GM19035 (cell line): ENCODE data around the gene EPB41L3.

Source experiments
- ATAC-seq: cut with Tn5 transposase; IDR thresholded peaks from one replicate; pipeline ENCODE4 v1.9.1; 2021; ENCODE audit not compliant: unreplicated experiment

Gene EPB41L3

DNA sequence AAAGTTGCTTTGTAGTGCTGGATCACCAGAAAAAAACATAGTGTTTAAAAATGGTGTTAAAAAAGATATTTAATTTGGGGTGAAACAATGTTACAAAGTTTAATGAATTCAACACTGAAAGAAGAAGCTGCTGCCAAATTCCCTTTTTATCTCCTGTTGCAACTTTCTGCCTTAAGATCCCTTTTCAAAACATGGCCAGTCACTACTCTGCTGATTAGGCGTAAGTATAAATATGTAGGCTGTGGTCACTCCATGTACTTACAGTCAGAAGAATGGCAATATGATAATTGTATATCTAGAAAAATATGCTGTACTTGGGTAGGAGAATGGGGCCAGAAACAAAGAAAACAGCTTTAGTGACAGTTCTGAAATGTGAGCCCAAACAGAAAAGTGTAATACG, 124.8 kb downstream of the EPB41L3 start:
- no peak for ATAC-seq

DNA sequence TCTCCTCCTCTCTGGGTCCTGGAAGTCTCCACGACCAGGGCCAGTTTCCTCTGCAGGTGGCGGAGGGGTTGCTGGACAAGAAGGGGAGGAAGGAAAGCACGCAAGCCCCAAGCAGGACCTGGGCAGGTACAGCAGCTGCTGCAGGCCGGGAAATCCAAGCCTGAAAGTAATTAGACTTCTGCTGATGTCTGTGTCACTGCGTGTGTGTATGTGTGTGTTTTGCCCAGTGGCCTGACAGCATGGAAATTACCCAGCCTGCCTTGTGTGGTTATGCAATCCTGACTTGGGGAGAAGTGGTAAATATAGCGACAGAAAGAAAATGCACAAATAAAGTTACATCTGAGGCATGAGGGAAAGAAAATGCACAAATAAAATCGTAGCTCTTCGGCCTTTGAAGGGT, 126.5 kb downstream of the EPB41L3 start:
- ATAC-seq: no peak

DNA sequence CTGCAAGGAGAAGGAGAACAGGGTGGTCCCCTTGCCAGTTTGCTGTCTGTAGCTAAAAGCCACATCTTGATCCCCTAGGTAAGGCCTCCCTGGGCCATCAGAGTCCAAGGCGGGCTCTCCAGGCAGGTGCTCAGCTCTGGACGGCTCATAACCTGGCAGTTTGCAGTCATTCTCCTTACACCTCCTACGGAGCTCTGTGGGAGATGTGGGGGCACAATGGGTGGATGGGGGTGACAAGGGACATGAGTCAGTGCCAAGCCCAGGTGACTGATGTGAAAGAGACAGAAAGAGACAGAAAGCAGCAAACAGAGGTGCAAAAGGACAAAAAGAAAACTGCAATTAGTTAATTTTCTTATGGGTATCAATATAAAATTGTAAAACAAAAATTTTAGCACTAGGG, 127.7 kb downstream of the EPB41L3 start:
- ATAC-seq: no peak

DNA sequence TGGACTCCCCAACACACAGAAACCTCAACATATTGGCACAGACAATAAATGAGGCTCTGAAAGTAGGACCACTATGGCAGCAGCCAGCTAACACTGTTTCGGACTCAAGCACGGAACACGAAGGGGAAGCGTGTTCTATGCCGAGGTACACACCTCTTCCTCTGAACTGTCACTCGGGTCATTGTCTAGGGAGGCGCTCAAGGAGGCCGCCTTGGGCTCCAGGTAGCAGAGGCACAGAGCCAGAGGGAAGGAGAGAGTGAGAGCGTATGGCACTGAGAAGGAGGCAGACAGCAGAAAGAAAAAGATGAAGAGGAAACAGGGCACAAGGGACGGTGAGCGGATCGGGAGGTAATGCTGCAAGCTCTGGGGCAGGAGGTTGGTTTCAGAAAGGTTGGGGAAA, 128.1 kb downstream of the EPB41L3 start:
- ATAC-seq: no peak

DNA sequence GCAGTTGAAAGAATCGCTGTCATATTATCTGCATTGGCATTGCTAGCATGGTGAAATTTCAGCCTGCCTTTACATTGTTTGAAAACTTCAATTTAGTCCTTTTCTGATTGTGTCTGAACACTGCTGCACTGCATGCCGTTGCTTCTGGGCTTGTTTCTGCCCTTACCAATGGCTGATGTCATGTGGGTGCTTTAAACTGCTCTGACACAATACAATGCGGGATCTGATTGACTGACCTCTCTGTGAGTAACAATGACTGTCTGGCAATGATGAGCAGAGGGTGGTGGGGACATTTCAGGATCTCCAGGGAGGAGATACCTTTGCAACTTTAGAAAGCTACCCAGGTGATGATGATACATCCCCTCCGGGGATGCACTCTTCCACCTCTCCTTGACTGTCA, 128.8 kb downstream of the EPB41L3 start:
- no peak for ATAC-seq

DNA sequence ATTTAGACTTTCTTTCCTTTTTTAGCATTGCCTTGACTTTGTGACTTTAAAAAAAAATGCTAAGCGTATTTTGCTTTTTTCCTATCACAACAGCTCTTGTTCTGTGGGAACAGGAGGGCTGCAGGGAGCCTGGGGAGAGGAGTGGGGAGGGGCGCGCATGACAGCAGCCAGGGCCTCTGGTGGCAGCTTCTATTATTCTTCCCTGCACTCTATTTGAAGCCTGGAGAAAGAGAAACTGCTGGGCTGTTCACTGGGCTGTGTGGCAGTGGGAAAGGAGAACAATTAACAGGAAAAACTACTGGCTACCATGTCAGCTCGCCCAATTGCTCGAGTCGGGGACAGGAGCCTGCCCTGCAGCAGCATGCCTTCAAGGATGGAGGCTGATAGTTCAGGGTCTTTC, 129.3 kb downstream of the EPB41L3 start:
- ATAC-seq: no peak

DNA sequence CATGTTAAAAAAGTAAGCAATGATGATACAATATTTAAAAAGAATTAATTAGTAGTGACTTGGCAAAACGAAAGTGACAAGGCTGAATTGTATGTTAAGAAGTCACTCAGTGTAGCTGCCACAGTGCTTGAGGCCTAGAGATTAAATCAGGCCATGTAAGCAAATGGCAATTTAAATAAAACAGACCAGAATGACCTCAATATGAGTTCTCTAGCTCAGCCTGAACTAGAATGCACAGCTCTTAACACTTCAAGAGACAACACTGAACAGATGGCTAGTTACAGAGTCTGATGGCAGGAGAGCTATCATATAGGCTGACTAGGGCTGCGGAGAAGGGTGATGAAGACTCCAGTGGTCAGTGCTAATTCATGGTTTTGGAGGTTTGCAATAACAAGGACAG, 130.3 kb downstream of the EPB41L3 start:
- no peak for ATAC-seq

DNA sequence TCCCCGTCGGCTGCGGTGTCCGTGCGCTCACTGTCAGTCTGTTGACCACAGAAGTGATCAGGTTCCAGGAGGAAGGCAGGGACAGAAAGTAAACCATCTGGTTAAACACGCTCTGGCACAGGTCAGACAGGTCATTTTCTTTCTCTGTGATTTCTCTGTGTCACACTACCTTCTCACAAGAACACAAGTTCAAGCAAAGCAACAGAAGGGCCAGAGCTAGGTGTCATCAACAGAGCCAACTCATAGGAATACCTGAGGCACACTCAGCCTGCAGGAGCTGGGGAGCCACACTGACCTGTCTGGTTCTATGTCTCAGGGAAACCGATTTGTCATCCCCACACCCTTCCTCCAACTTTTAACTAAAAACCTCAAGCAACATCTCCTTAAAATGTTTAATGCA, 133.2 kb downstream of the EPB41L3 start:
- no peak for ATAC-seq

DNA sequence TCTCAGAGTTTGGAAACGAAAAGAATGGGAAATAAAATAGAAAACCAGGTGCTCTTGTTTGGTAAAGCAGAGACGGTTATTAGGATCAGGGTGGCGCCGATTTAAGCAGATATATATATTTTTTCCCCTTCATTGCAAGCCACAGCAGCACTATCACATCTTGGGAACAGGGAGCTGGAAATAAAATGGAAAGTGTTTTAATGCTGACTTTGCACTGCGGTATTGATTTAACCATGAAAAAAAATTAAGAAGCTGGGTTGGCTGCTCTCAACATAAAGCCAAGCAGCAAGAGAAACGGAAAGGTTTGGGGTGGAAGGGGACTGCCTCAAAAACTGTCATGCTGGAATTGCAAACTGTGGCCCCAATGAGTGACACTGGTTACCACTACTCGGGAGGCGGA, 145.5 kb downstream of the EPB41L3 start:
- ATAC-seq: no peak

DNA sequence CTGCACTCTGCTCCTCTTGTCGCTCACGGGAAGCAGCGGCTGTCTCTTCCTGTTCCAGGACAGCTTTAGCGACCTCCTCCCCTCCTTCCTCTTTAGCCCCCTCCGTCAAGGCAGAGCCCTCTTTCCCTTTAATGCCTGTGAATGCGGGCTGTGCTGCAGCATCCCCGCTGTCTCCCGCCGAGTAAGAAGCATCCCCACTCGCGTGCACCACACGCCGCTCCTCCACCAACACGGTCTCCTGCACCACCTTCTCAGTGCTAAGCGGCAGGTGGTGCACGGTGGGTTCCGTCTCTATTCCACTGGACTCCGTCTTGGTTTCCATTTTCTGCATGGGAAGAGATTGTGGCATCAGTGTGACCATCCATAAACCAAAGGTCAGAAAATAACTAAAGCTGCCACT, 146.7 kb downstream of the EPB41L3 start:
- ATAC-seq: no peak

DNA sequence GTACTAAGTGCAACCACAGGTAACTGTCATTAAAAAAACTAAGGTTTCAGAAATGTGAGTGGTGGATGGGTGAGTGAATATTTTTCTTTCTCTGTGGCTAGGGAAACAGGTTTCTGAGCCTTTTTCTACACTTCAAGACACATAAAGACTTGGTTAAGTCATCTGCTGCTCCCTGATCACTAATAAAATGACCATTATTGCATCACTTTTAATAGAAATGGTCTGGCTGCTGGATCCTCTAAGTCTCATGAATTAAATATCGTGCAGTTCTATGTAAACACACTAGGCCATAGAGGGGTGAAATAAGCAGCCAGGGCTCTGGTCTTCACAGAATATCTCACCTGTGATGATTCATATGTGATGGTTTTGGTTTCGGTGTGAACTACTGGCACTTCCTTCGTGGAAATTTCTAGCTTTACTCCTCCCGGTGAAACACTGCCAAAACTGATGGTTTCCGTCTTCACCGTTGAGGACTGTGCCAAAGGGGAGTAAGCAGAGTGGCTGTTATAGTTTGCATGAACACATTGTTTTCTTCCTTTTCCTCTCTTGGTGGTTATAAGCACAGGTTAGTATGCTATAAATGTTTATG, 147.8 kb downstream of the EPB41L3 start:
- no peak for ATAC-seq

DNA sequence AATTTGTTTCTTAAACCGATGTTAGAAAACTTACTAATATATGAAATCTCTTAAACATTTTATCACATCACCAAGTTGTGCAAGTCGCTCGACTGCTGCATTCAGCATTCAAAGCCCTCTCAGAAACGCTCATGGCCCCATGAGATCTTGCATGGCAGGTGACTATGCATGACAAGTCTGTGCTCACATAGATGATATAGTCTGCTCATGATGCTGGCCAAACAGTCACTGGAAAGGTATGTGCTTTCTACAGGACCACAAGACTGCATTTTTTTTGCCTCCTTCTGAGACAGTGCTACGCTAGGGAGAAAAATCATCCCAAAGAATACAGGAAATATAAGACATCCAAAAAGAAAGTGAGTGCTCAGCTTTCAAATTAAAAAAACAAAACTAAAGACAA, 150.0 kb downstream of the EPB41L3 start:
- ATAC-seq: no peak

DNA sequence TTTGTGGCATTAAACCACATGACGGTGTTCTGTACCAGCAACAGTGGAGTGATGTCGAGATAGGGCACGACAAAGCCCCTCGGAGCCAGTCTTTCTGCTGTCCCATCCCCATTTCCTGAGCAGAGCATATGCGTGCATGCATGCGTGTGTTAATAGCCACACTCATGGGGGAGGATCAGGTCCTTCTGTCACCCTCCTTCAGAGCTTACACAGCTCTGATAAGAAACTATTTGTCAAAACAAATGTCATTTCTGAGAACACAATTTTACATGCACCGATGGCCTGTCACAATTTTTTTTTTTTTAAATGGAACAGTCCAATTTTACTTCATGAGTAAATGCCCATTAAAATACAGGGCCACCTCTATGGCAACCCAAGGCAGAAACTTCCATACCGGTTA, 152.4 kb downstream of the EPB41L3 start:
- ATAC-seq: no peak

DNA sequence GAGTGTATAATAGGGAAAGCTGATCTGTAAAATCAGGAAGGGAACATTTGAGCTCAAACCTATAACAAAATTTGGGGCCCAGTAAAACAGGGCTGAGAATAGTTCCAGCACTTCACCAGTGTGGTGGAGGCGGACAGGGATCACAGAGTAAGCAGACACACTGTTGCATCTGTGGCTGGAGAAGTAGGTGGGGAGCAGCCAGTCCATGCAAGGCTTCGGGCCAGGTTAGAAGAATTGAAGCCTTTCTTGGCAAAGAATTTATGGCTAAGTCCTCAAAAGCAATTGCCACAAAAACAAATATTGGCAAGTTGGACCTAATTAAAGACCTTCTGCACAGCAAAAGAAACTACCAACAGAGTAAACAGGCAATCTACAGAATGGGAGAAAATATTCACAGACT, 154.4 kb downstream of the EPB41L3 start:
- no peak for ATAC-seq

DNA sequence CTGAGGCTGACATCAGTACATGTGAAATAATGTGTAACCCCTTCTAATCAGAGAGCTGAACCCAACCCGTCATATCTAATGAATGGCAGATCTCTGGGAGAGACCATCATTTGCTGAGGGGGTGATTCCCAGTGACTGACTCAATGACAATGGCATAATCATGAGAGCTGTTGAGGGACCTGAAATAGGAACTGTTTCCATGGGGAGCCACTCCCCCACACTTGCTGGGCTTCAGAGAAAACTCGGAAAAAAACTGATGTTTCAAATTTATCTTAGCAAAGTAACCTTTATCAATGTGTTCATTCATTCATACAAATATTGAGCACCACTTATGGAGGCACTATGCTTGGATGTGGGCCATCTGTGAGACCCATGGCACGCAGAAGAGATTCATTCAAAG, 154.9 kb downstream of the EPB41L3 start:
- ATAC-seq: no peak

DNA sequence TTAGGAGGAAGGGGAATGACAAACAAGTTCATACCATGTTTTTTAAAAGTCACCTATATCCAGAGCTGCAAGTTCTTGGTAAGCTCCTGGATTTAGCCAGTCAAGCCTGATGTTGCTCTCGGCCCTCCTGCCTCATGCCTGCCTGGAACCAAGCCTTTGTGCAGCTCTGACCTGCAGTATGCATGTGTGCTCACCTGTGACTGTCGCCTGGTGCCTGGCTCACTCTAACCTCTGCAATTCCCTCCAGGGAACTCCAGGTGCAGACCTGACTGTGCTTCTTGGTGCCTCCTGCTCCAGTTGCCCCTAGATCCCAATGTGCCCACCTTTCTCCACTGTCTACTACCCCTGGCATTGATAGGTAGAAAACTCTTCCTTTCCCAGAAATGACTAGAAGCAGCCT, 163.2 kb downstream of the EPB41L3 start:
- ATAC-seq: no peak

DNA sequence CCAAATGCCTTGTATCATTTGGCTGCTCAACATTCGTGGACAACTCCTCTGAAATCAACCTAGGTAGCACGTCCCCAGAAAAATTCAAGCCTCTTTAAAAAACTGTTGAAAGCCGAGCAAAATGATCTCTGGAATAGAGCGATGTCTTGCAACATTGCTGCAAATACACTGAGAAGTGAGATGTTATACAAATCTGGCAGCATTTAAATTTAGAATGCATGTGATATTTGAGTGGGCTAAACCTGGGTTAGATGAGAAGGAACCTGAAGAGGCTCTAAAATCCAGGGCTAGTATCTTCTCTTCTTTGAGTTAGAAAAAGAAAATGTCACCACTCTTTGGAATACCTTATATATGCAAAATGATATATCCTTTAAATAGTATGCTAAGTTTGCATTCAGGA, 166.8 kb downstream of the EPB41L3 start:
- ATAC-seq: no peak

DNA sequence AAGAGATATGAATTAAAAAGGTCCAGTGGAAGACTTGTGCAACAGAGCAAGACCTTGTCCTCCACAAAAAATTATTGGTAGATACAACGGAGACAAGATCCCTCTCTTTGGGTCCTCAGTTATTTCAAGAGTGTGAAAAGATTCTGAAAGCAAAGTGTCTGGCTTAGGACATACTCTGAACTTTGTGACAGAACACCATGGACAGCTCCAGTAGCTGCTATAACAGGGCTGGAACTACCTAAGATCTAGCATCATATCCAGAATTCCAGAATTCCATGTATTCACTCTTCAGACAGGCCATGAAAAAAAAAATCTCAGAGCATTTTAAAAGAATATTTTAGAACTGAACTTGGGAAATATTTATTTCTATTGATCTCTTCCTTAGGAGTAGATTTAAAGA, 173.5 kb downstream of the EPB41L3 start:
- no peak for ATAC-seq

DNA sequence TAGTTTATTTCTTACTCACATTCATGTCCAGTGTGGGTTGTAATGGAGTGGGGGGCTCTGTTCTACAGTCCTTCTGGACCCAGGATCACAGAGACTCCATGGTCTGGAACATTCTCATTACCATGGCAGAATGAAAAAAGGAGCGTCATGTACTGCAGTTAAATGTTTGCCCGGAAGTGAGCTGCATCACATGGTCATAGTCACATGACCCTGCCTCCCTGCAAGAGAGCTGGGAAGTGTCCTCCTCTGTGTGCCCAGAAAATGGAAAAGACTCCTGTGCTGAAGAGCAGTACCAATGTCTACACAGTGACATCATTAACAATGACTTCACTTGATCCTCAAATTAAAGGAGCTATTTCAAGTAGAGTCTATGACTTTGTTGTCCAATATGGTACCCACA, 174.3 kb downstream of the EPB41L3 start:
- ATAC-seq: no peak

DNA sequence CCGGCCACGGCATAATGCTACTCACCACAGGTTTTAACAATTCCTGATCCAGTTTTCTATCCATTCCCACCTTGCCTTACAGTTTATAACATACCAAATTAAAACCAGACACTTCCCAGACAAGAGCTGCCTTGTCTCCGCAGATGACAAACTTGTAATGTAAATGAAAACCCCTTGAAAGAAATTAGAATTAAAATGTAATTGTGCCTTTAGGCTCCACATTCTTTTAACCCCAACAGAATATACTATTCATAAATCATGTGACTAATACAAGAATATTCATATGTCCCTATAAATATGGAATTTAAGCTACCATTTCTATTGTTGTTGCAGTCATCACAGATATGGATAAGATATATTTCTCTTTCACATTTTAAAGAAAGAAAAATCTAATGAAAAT, 178.4 kb downstream of the EPB41L3 start:
- ATAC-seq: no peak

DNA sequence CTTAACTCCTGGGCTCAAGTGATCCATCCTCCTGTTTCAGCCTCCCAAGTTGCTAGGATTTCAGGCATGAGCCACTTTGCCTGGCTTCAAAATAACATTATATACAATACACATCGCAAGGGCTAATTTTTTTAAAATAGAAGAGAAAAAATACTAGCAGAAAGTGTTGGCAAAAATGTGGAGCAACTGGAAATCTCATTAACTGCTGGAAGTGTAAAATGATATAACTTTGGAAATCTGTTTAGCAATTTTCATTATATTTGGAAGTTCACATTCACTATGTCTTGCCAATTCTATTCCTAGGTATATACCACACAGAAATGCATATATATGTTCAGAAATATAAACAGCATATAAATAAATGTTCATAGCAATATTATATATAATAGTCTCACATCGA, 193.2 kb downstream of the EPB41L3 start:
- no peak for ATAC-seq
